HepG2 (cell line): ENCODE results near the gene CCNF. TPM values are rescaled to one million over a fixed set of nuclear protein-coding genes. Genes with fewer than 3 reads are reported as not detected.

Experiments
- ARID5B ChIP-seq: IDR thresholded peaks from 2 replicates; pipeline ENCODE4 v1.4.0; 2020; ENCODE audit warnings: mild to moderate bottlenecking, missing genetic modification reagents
- ELF3 ChIP-seq: IDR thresholded peaks from 2 replicates; pipeline ENCODE4 v1.6.1; 2016; ENCODE audit warnings: missing genetic modification reagents, missing compliant biosample characterization
- HINFP ChIP-seq: sonication (generic); formaldehyde crosslinking; IDR thresholded peaks from 2 replicates; pipeline ENCODE4 v1.4.0; 2020; ENCODE audit warnings: low read depth, mild to moderate bottlenecking, missing genetic modification reagents
- MAZ ChIP-seq, 2 experiments: sonication (generic) in 1 of 2; formaldehyde crosslinking in 1 of 2; IDR thresholded peaks; 2 replicates each; pipeline versions ENCODE4 v1.5.0 to v1.6.1; 2012 to 2020; ENCODE audit warnings: low read depth in 2 of 2, mild to moderate bottlenecking in 2 of 2, borderline replicate concordance in 1 of 2, improper control_type of control experiment in 1 of 2, low read length in 1 of 2, missing genetic modification reagents in 1 of 2, moderate library complexity in 1 of 2
- MLLT10 ChIP-seq: sonication (generic); formaldehyde crosslinking; IDR thresholded peaks from 2 replicates; pipeline ENCODE4 v1.4.0; 2020; ENCODE audit warnings: missing genetic modification reagents
- MXI1 ChIP-seq: IDR thresholded peaks from 3 replicates; pipeline ENCODE4 v1.6.1; 2012; ENCODE audit warnings: low read depth, low read length, inconsistent platforms, borderline replicate concordance
- POLR2AphosphoS5 ChIP-seq: IDR thresholded peaks from 2 replicates; pipeline ENCODE4 v1.6.1; 2012; ENCODE audit warnings: low read depth, low read length
- RXRB ChIP-seq: IDR thresholded peaks from 2 replicates; pipeline ENCODE4 v1.6.1; 2016; ENCODE audit warnings: borderline replicate concordance, missing genetic modification reagents, missing compliant biosample characterization
- SP2 ChIP-seq: sonication (generic); formaldehyde crosslinking; IDR thresholded peaks from 2 replicates; pipeline ENCODE4 v1.5.1; 2020; ENCODE audit warnings: mild to moderate bottlenecking, missing genetic modification reagents
- SRSF1 ChIP-seq: fragments of 200-400 bp; formaldehyde crosslinking; optimal IDR thresholded peaks from 2 replicates; pipeline ENCODE3; 2017; ENCODE audit warnings: mild to moderate bottlenecking, low read depth, low read length, moderate library complexity
- ZNF138 ChIP-seq: sonication (generic); formaldehyde crosslinking; IDR thresholded peaks from 2 replicates; pipeline ENCODE4 v1.5.0; 2020; ENCODE audit warnings: mild to moderate bottlenecking, low read depth, missing genetic modification reagents
- ZNF7 ChIP-seq: IDR thresholded peaks from 2 replicates; pipeline ENCODE4 v1.6.1; 2016; ENCODE audit warnings: missing biosample characterization, missing genetic modification reagents
- ZNF713 ChIP-seq: sonication (generic); formaldehyde crosslinking; IDR thresholded peaks from 2 replicates; pipeline ENCODE4 v1.4.0; 2020; ENCODE audit warnings: mild to moderate bottlenecking, missing genetic modification reagents
- ZNF800 ChIP-seq: sonication (generic); formaldehyde crosslinking; IDR thresholded peaks from 2 replicates; pipeline ENCODE4 v1.4.0; 2020; ENCODE audit warnings: missing genetic modification reagents
- polyA plus RNA-seq, 8 experiments: library from polyadenylated mRNA; depleted of rRNA in 3 of 8; stranded (reverse) in 7 of 8; unstranded in 1 of 8; fragments of >200 nt; fragmentation: Illumina TruSeq in 4 of 8; extraction: Trizol in 4 of 8; gene quantifications; 2 replicates each; pipeline versions ENCODE4 v1.2.1 to v1.2.3, GENCODE V29; 2011 to 2016; ENCODE audit warnings: low read depth in 4 of 8, missing spikeins in 1 of 8, mixed read lengths in 1 of 8; ENCODE audit not compliant: insufficient read depth in 1 of 8
- total RNA-seq, 5 experiments: library from RNA; depleted of rRNA; stranded (reverse); fragments of >200 nt; fragmentation: Illumina TruSeq; extraction: Trizol; gene quantifications; 2 replicates each; pipeline ENCODE4 v1.2.3, GENCODE V29; 2016; ENCODE audit warnings: low read depth in 1 of 5

The CCNF gene
- total and polyA plus RNA-seq, 2 of the 13 experiments (the other 11 are each of a cell fraction or from before 2014, with no cell fraction given), result 6.4 to 22.8 TPM

- TF ChIP-seq ZNF800 (CRISPR knock-in tag), result no peak
- no peak for TF ChIP-seq POLR2AphosphoS5
- no peak for TF ChIP-seq MAZ (IDR thresholded peaks at IDR 0.05; ENCODE audit: borderline replicate concordance, low read depth, low read length)
- peak; percentile 53 for TF ChIP-seq MAZ (CRISPR knock-in tag; IDR thresholded peaks at IDR 0.05; ENCODE audit: low read depth)
- TF ChIP-seq ZNF7 (CRISPR knock-in tag), result no peak
- TF ChIP-seq ARID5B (CRISPR knock-in tag), result no peak
- no peak for TF ChIP-seq HINFP (CRISPR knock-in tag)
- TF ChIP-seq ZNF138 (CRISPR knock-in tag), result no peak
- TF ChIP-seq MXI1, result no peak
- TF ChIP-seq RXRB (CRISPR knock-in tag), result no peak
- TF ChIP-seq ZNF713 (CRISPR knock-in tag), result no peak
- TF ChIP-seq SRSF1, result peak; percentile 1
- no peak for TF ChIP-seq ELF3
- TF ChIP-seq SP2, result no peak
- TF ChIP-seq MLLT10, result no peak
Observed at GRCh38 chr16:2471016-2471652, 41.9 kb downstream of the CCNF start, which contains the start of gene NTN3 (continued).
